ENCODE results near the gene MESP1. TPM values are rescaled to one million over a fixed set of nuclear protein-coding genes. Genes with fewer than 3 reads are reported as not detected.

MESP1 gene
- total RNA-seq, 1 experiment from 2014 or later, result 32.9 TPM

DNA sequence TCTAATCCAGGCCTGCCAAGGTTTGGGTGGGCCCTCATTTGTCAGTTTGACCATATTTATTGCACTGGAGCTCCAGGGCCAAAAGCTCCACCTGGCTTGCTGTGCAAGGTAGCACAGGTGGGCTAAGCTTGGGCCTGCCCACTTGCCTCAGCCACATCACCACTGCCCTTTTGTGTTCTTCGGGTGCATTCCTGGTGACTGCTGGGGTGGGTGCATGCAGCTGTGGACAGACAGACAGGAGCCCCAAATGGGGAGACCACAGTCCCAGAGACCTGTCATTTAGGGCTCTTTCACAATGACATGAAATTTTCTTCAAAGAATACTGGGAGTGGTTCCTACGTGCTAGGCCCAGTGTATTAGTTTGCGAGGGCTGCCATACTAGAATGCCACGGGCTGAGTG lies 27.8 kb upstream of the MESP1 start:
- Histone ChIP-seq H3K9me2 (replicated peaks; ENCODE audit: low read length) (no peaks in the 10 kb centered on the region), H3K36me3 (ENCODE audit: low read depth, low read length) (no peaks in the 10 kb centered on the region), H3K9me3 (ENCODE audit: low read length) (no peaks in the 10 kb centered on the region), H3K27me3 (ENCODE audit: low read length) (no peaks in the 10 kb centered on the region), H3K27ac (ENCODE audit: low read length) (peak overlapping the region; percentile 83; the same call in 1 of the 2 replicates), H3K9ac (ENCODE audit: low read length) (no peak overlapping the region), H3F3A (ENCODE audit: low read length, unreplicated experiment) (no peaks in the 10 kb centered on the region), H3K79me2 (ENCODE audit: low read length) (no peaks in the 10 kb centered on the region), H4K20me1 (ENCODE audit: low read length) (no peaks in the 10 kb centered on the region), H3K4me1 (ENCODE audit: insufficient read depth, low read length) (peaks cover 57% of the 10 kb centered on the region), H3K4me3 (ENCODE audit: low read length) (no peak overlapping the region), H2AFZ (ENCODE audit: low read length) (no peak overlapping the region), H3K4me2 (ENCODE audit: low read length) (no peak overlapping the region)
- TF ChIP-seq EZH2 (IDR thresholded peaks at IDR 0.05; ENCODE audit: low read length, unreplicated experiment), result no peak
- TF ChIP-seq, protein P1, sequence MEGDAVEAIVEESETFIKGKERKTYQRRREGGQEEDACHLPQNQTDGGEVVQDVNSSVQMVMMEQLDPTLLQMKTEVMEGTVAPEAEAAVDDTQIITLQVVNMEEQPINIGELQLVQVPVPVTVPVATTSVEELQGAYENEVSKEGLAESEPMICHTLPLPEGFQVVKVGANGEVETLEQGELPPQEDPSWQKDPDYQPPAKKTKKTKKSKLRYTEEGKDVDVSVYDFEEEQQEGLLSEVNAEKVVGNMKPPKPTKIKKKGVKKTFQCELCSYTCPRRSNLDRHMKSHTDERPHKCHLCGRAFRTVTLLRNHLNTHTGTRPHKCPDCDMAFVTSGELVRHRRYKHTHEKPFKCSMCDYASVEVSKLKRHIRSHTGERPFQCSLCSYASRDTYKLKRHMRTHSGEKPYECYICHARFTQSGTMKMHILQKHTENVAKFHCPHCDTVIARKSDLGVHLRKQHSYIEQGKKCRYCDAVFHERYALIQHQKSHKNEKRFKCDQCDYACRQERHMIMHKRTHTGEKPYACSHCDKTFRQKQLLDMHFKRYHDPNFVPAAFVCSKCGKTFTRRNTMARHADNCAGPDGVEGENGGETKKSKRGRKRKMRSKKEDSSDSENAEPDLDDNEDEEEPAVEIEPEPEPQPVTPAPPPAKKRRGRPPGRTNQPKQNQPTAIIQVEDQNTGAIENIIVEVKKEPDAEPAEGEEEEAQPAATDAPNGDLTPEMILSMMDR (conservative IDR thresholded peaks at IDR 0.05; ENCODE audit: low read depth, low read length), result no peak
- no peak for TF ChIP-seq EZH2phosphoT487 (IDR thresholded peaks at IDR 0.05; ENCODE audit: borderline replicate concordance, low read length)
- BruUV-seq (replicated peaks), result no TSS peak
- intact Hi-C loops (cut with micrococcal nuclease), result no loop called here
- ATAC-seq (no peak), DNase-seq (no peak)
- POLR2A ChIA-PET (ENCODE audit: unreplicated experiment), result no interaction called here
- CTCF ChIA-PET, result no interaction called here

DNA sequence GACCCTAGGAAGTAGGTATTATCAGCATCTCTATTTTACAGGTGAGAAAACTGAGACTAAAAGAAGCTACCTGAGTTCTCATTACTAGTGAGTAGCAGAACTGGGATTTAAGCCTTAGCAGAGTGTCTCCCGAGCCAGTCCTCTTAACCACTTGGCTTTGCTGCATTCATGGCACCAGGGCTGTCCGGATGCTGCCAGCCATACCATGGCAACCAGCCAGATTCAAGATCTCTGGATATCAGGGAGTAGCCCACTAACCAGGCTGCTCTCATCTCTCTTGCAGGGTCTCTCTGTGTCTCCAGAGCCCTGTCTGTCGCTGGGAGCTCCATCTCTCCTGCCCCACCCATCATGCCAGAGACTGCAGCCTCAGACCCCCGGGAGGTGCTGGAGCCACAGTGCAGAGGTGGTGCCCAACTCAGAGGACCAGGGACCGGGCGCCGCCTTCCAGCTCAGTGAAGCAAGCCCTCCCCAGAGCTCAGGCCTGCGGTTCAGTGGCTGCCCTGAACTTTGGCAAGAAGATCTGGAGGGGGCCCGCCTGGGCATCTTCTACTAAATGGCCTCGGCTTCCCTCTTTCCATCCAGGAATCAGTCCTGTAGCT lies 26.8 kb upstream of the MESP1 start:
- ATAC-seq (no peak), DNase-seq (no peak)
- no peaks in the 10 kb centered on the region for H3K36me3 ChIP-seq (ENCODE audit: low read depth, low read length)
- BruUV-seq (replicated peaks), result no TSS peak
- no peaks in the 10 kb centered on the region for H3K9me3 ChIP-seq (ENCODE audit: low read length)
- TF ChIP-seq EZH2 (IDR thresholded peaks at IDR 0.05; ENCODE audit: low read length, unreplicated experiment) (no peak), EZH2phosphoT487 (IDR thresholded peaks at IDR 0.05; ENCODE audit: borderline replicate concordance, low read length) (no peak)
- TF ChIP-seq, protein P1 (conservative IDR thresholded peaks at IDR 0.05; ENCODE audit: low read depth, low read length), result no peak
- H3K9ac ChIP-seq (ENCODE audit: low read length), result no peak overlapping the region
- H3K27ac ChIP-seq (ENCODE audit: low read length), result peak overlapping the region; percentile 83
- no peaks in the 10 kb centered on the region for H3K27me3 ChIP-seq (ENCODE audit: low read length)
- H3K4me1 ChIP-seq (ENCODE audit: insufficient read depth, low read length), result peaks cover 52% of the 10 kb centered on the region
- H4K20me1 ChIP-seq (ENCODE audit: low read length), result no peaks in the 10 kb centered on the region
- H3K79me2 ChIP-seq (ENCODE audit: low read length), result no peaks in the 10 kb centered on the region
- no peaks in the 10 kb centered on the region for H3K9me2 ChIP-seq (replicated peaks; ENCODE audit: low read length)
- peak overlapping the region; percentile 12; the same call in 1 of the 2 replicates for H3K4me2 ChIP-seq (ENCODE audit: low read length)
- intact Hi-C loops (cut with micrococcal nuclease), result no loop called here
- ChIA-PET POLR2A (ENCODE audit: unreplicated experiment) (no interaction called here), CTCF (no interaction called here)
- H2AFZ ChIP-seq (ENCODE audit: low read length), result no peak overlapping the region
- no peaks in the 10 kb centered on the region for H3F3A ChIP-seq (ENCODE audit: low read length, unreplicated experiment)
- no peak overlapping the region for H3K4me3 ChIP-seq (ENCODE audit: low read length)

DNA sequence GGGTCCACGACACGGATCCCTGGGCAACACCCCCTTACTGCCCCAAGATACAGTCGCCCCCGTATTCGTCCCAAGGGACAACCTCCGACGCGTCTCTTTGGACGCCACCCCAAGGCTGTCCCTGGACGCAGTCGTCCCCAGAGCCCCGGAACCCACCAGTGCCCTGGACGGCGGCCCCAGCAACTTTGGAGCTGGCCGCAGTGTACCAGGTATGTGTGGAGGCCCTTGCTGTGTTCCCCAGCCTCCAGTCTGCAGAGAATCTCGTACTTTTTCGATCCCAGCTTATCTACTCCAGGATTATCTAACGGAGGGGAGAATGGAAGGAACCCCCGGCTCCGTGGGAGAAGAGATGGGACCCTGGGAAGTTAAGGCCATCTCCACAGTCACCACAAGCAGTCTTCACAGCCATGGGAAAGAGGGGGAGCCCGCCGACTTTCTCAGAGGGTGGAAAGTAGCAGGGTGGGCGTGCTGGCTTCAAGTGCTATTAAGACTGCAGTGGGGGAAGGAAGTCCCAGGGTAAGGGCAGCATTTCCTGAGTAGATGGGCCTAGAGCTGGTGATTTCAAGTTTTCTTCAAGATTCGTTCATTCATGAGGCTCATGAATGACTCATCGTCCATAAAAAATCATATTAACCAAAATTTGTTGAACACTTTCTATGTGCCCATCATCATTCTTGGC lies 26.2 kb upstream of the MESP1 start:
- Histone ChIP-seq H3K27me3 (ENCODE audit: low read length) (no peaks in the 10 kb centered on the region), H3K9me3 (ENCODE audit: low read length) (no peaks in the 10 kb centered on the region), H2AFZ (ENCODE audit: low read length) (no peak overlapping the region), H4K20me1 (ENCODE audit: low read length) (no peaks in the 10 kb centered on the region), H3K4me2 (ENCODE audit: low read length) (peak overlapping the region; percentile 12; the same call in 1 of the 2 replicates), H3K9me2 (replicated peaks; ENCODE audit: low read length) (no peaks in the 10 kb centered on the region), H3F3A (ENCODE audit: low read length, unreplicated experiment) (no peaks in the 10 kb centered on the region), H3K79me2 (ENCODE audit: low read length) (no peaks in the 10 kb centered on the region), H3K4me3 (ENCODE audit: low read length) (no peak overlapping the region), H3K9ac (ENCODE audit: low read length) (peak overlapping the region; percentile 38), H3K4me1 (ENCODE audit: insufficient read depth, low read length) (peaks cover 50% of the 10 kb centered on the region), H3K27ac (ENCODE audit: low read length) (peak overlapping the region; percentile 83), H3K36me3 (ENCODE audit: low read depth, low read length) (no peaks in the 10 kb centered on the region)
- TF ChIP-seq, protein P1 (conservative IDR thresholded peaks at IDR 0.05; ENCODE audit: low read depth, low read length), result no peak
- TF ChIP-seq EZH2phosphoT487 (IDR thresholded peaks at IDR 0.05; ENCODE audit: borderline replicate concordance, low read length) (no peak), EZH2 (IDR thresholded peaks at IDR 0.05; ENCODE audit: low read length, unreplicated experiment) (no peak)
- POLR2A ChIA-PET (ENCODE audit: unreplicated experiment), result no interaction called here
- no TSS peak for BruUV-seq (replicated peaks)
- ATAC-seq (peak; percentile 32), DNase-seq (peak; percentile 80)
- CTCF ChIA-PET, result no interaction called here
- intact Hi-C loops (cut with micrococcal nuclease), result no loop called here

Data from PC-3 (cell line).